ENCODE measurements around the gene CTBP2.
A peak's percentile ranks its signal among the peaks of the same experiment; 100 is the strongest.
"Not testable (repeated sequence)": the region's sequence is repeated elsewhere in the genome, so short reads cannot be mapped to it uniquely, and the experiment has no call there.

The CTBP2 gene

GRCh38 chr10:125067764-125068163, 92.6 kb downstream of the CTBP2 start:
- DNase-seq (ENCODE audit: low read depth in 1 of 2, low spot score in 1 of 2), result no peak

- DNase-seq (ENCODE audit: low read depth in 1 of 2, low spot score in 1 of 2), result no peak
Observed at GRCh38 chr10:125066764-125067450, 93.5 kb downstream of the CTBP2 start.

DNA sequence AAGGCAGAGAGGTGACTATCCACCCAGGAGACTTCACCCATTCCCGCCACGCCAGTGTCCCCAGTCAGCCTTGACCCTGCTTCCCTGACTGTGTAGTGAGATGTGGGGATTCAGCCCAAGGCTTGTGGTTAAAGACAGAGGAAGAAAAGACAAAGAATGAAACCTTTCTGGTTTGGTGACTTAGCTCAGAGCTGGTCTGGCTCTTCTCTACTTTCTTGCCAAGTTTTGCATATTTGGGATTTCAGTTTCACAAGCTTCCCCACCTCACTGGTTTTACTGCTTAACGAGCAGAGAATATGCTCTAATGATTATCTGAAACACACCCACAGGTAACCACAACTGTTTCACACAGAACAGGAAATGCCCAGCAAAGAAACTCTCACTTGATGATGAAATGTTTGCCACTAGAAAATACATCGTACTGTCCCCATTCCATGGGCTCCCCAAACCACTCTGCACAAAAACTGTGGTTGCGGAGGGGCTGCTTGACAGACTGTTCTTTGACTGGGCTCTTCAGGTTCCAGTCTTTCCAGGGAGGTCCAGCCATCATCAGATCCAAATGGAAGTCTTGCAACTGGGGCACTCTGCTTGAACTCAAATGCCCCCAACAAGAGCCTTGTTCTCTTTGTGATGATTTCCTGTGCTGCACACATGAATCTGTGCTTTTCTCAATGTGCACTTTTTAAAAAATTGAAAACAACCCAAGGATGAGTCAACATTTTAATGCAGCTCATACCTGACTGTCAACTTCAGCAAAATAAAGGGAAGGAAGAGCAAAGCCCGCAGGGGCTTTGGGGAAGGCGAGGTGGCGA, 95.5 kb downstream of the CTBP2 start:
- DNase-seq (ENCODE audit: low read depth in 1 of 2, low spot score in 1 of 2), result peak in 1 of 2 donors; percentile 14

- no peak for DNase-seq (ENCODE audit: low read depth in 1 of 2, low spot score in 1 of 2)
Observed at GRCh38 chr10:125063256-125063925, 97.0 kb downstream of the CTBP2 start.

DNA sequence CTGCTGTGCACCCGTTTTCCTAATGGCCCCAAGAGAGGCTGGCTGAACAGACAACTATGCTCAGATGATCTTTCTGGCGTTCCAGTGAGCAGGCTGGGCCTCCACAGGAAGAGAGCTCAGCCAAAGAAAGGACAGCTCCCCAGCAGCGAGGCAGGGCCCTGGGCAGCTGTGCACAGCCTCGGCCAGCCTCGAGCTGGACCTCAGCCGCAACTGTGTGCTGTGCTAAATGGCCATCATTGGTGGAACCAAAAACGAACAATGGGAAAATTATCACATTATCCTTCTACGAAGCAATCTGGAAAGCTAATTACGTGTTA, 97.5 kb downstream of the CTBP2 start:
- no peak for DNase-seq (ENCODE audit: low read depth in 1 of 2, low spot score in 1 of 2)

GRCh38 chr10:125062227-125062913, 98.0 kb downstream of the CTBP2 start:
- DNase-seq (ENCODE audit: low read depth in 1 of 2, low spot score in 1 of 2), result no peak

DNA sequence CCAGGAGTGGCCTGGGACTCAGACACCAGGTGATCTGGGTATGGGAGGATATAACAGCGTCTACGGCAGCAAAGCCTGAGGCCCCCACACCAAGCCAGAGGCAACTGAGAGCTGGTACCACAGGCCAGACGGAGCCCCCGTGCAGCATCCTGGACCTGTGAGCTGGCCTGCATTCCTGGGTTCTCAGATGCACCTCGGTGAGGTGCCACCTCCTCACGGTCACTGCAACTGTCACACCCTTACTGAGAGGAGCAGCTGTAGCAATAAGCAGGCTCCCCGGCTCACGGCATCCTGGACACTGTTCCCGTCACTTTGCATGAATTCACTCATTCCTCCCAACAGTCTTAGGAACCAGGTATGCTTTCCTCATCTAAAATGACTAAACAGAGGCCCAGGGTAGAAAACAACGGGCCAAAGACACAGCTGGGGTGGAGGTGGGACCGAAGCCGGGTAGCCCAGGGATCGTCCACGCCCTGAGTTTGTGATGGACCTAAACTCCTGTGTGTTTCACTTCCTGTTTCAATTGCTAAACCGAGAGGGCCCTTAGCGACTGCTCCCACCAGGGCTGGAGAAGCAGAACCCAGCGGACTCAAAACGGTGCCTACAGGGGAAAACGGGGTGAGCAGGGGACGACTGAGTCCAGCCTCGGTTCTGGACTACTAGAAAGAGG, 98.7 kb downstream of the CTBP2 start:
- no peak for DNase-seq (ENCODE audit: low read depth in 1 of 2, low spot score in 1 of 2)

GRCh38 chr10:125060826-125061556, 99.4 kb downstream of the CTBP2 start:
- peak in 1 of 2 donors; percentile 35 for DNase-seq (ENCODE audit: low read depth in 1 of 2, low spot score in 1 of 2)

GRCh38 chr10:125060482-125060825, 99.9 kb downstream of the CTBP2 start:
- no peak for DNase-seq (ENCODE audit: low read depth in 1 of 2, low spot score in 1 of 2)

GRCh38 chr10:125060026-125060425, 100.3 kb downstream of the CTBP2 start:
- DNase-seq (ENCODE audit: low read depth in 1 of 2, low spot score in 1 of 2), result no peak

- DNase-seq (ENCODE audit: low read depth in 1 of 2, low spot score in 1 of 2), result not testable (repeated sequence)
Observed at GRCh38 chr10:125059348-125059747, 101.0 kb downstream of the CTBP2 start.

GRCh38 chr10:125057158-125058001, 103.0 kb downstream of the CTBP2 start:
- no peak for DNase-seq (ENCODE audit: low read depth in 1 of 2, low spot score in 1 of 2)

DNA sequence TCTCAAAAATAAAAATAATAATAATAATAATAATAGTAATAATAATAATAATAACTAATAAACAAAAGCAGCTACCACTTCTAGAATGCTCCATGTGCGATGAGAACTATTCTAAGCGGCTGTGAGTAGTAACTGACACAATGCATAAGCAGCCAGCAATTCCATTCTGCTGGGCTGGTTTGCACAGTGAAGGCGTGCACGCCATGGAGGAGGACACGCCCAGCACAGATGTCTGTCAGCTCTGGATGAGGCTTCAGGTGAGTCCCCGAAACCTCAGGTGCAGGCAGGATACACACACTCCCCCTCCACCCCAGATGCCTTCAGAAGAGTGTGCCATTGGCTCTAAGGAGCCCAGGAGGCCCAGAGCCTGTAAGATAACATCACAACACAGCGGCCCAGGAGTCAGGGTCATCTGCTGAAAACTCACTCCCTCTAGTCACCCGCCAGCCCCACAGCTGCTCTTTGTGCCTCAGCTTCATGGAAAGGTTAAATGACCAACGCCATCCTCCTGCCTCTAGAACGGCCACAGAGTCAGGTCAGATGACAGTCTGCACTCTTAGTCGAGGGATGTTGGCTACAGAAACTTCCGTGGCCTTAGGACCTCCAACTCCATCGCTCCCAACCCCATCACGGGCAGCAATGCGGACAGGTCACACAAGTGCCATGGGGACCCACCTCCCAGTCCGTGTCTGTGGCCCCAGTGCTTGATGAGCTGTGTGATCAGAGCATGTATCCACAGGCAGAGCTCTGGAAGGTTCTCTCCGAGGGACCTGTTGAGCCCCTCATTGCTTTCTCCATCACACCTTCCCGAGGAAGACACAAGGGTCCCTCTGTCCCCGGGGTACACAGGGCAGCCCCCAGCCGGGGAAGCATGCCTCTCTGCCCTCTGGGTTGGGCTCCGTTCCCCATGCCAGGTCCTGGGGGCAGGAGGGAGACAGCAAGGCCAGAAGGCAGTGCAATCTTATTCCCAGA, 103.9 kb downstream of the CTBP2 start:
- DNase-seq (ENCODE audit: low read depth in 1 of 2, low spot score in 1 of 2), result no peak

DNA sequence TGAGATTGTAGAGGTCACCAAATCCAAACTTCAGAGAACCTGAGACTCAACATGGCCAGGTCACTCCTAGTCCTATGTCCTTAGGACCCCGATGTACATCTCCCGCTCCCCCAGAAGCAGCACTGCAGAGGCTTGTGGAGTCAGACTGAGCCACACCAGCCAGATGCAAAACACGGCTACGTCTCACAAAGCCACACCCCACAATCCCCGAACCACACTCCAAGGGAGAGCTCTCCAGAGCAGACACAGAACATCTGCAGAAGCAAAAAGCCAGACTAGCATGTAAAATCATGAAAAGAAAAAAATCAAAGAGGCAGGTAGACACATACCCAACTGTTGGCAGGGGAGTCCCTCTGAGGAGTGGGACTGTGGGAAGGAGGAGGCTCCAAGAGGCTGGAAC, 104.9 kb downstream of the CTBP2 start:
- DNase-seq (ENCODE audit: low read depth in 1 of 2, low spot score in 1 of 2), result no peak

- no peak for DNase-seq (ENCODE audit: low read depth in 1 of 2, low spot score in 1 of 2)
Observed at GRCh38 chr10:125054669-125055268, 105.6 kb downstream of the CTBP2 start.

DNA sequence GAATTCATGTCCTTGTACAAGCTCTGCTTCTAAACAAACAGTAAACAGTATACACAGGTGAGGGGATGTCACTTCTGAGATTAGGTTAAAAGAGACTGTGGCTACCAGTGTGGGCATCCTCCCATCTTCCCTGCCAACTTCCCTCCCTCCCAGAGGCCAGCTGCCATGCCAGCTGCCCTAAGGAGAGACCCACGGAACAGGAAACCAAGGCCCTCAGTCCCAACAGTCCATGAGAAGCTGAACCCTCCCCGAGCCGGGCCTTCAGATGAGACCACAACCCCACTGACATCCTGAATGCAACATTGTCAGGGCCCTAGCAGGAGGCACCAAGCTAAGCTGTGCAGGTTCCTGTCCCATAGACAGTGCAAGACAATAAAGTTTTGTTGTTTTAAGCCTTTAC, 106.1 kb downstream of the CTBP2 start:
- no peak for DNase-seq (ENCODE audit: low read depth in 1 of 2, low spot score in 1 of 2)

- DNase-seq (ENCODE audit: low read depth in 1 of 2, low spot score in 1 of 2), result no peak
Observed at GRCh38 chr10:125052146-125052545, 108.2 kb downstream of the CTBP2 start.

DNA sequence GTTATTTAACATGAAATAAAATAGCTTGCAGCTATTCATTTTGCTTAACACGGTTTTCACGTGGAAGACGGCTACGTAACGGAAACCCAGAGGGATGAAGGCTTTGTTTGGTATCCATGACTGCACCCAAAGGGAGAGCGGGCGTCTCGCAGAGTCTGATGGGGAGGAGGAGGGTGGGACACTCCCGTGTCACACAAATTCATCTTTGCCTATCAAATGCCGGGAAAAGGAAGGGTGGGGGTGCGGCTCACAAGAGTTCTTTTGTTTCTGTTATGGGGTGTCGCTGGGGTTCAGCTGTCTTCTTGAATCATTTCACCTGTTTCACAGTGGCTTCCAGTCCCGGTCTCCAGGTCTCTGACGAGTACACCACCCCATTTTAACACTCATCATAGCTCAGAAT, 110.0 kb downstream of the CTBP2 start:
- DNase-seq (ENCODE audit: low read depth in 1 of 2, low spot score in 1 of 2), result no peak

Measured in activated CD4-positive, alpha-beta T cell treated with anti-CD3 and anti-CD28 coated beads, Interleukin-2, amount 50 U/mL, for 24 hours (primary cell).